Activated CD4-positive, alpha-beta memory T cell treated with anti-CD3 and anti-CD28 coated beads, Interleukin-2, amount 10 ng/mL, durations not matched to agents 7 days and 5 days (primary cell): ENCODE results near the gene NUDT14. TPM values are rescaled to one million over a fixed set of nuclear protein-coding genes. Genes with fewer than 3 reads are reported as not detected.

Experiments
- CTCF ChIA-PET: fragments of 350-600 bp; sonication (Branson Sonifier 250); formaldehyde crosslinking; loops from one replicate; lab custom pipeline; 2021; ENCODE audit warnings: antibody characterized with exemption, inconsistent platforms; lab: Charles Lee
- POLR2A ChIA-PET: fragments of 350-600 bp; sonication (Branson Sonifier 250); formaldehyde crosslinking; loops from one replicate; lab custom pipeline; 2021; ENCODE audit warnings: antibody characterized with exemption; lab: Charles Lee
- DNase-seq: peaks from one replicate; pipeline ENCODE4 v3.0.0-alpha.2; 2020
- H3K27ac Mint-ChIP-seq: one replicate; pipeline ENCODE4 v1.8.0; 2021; ENCODE audit warnings: mild to moderate bottlenecking, mixed read lengths
- H3K27me3 Mint-ChIP-seq: one replicate; pipeline ENCODE4 v1.8.0; 2021; ENCODE audit warnings: mixed read lengths
- H3K36me3 Mint-ChIP-seq: one replicate; pipeline ENCODE4 v1.8.0; 2021; ENCODE audit warnings: low read depth, mixed read lengths
- H3K4me1 Mint-ChIP-seq: one replicate; pipeline ENCODE4 v1.8.0; 2021; ENCODE audit warnings: mixed read lengths
- H3K4me3 Mint-ChIP-seq: one replicate; pipeline ENCODE4 v1.8.0; 2021; ENCODE audit warnings: mild to moderate bottlenecking, mixed read lengths
- H3K9me3 Mint-ChIP-seq: one replicate; pipeline ENCODE4 v1.8.0; 2021; ENCODE audit warnings: mixed read lengths
- total RNA-seq, 2 experiments: library from RNA; stranded (reverse); gene quantifications; one replicate each; pipeline ENCODE4 v1.2.3, GENCODE V29; 2021

NUDT14 gene
- total RNA-seq, 2 experiments from 2014 or later, result 23.8 to 24.9 TPM

- Mint-ChIP-seq H3K27ac (no peak overlapping the region), H3K36me3 (no peaks in the 10 kb centered on the region), H3K9me3 (no peaks in the 10 kb centered on the region), H3K27me3 (peaks cover 19% of the 10 kb centered on the region), H3K4me1 (peaks cover 14% of the 10 kb centered on the region), H3K4me3 (no peak overlapping the region)
- ChIA-PET POLR2A (no interaction called here), CTCF (interaction anchor here (1.2 kb wide), 1 partner anchor 76 kb away, joined by 3 read pairs; no protein-coding TSS in a partner anchor)
- no peak for DNase-seq
Observed at GRCh38 chr14:105165761-105166485, 15.2 kb downstream of the NUDT14 start.

DNA sequence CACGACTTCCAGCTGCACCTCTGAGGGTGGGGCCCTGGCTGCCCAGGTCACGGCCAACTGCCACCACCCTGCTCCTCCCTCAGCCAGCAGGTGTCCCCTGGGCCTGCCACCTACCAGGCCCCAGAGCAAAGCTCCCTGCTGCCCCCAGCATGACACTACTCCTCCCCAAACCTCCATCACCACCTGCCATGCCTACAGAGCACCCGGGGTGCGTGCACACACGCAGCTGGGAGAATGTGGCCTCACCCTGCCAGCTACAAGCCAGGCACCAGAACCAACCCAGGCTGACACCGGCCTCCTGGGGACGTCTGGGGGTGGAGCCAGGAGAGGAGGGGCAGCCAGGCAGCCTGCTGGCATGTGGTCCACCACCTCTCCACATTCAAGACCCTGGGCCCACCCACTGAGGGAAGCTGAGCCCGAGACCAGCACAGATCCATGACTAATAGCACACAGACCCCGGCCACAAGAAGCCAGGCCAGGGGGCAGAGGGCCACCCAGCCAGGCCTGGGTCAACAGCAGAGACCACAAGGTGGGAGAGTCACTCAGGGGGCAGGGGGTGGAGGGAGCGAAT is 15.9 kb downstream of the NUDT14 start:
- ChIA-PET CTCF (interaction anchor here (1.2 kb wide), 1 partner anchor 75 kb away, joined by 3 read pairs; no protein-coding TSS in a partner anchor), POLR2A (no interaction called here)

GRCh38 chr14:105163040-105163742 is 17.9 kb downstream of the NUDT14 start:
- DNase-seq, result no peak
- ChIA-PET POLR2A (interaction anchor here (1.0 kb wide), 1 partner anchor 39 kb away, joined by 3 read pairs; no protein-coding TSS in a partner anchor), CTCF (no interaction called here)
- H3K27me3 Mint-ChIP-seq, result peaks cover 7% of the 10 kb centered on the region
- H3K9me3 Mint-ChIP-seq, result no peaks in the 10 kb centered on the region
- H3K4me1 Mint-ChIP-seq, result peaks cover 2% of the 10 kb centered on the region
- H3K4me3 Mint-ChIP-seq, result no peak overlapping the region
- H3K27ac Mint-ChIP-seq, result no peak overlapping the region
- no peaks in the 10 kb centered on the region for H3K36me3 Mint-ChIP-seq

More for the DNA sequence above, 15.9 kb downstream of the NUDT14 start:
- no peak overlapping the region for H3K27ac Mint-ChIP-seq
- no peaks in the 10 kb centered on the region for H3K9me3 Mint-ChIP-seq
- H3K27me3 Mint-ChIP-seq, result peaks cover 14% of the 10 kb centered on the region
- H3K4me1 Mint-ChIP-seq, result peaks cover 12% of the 10 kb centered on the region
- no peak for DNase-seq
- H3K36me3 Mint-ChIP-seq, result no peaks in the 10 kb centered on the region
- H3K4me3 Mint-ChIP-seq, result no peak overlapping the region

DNA sequence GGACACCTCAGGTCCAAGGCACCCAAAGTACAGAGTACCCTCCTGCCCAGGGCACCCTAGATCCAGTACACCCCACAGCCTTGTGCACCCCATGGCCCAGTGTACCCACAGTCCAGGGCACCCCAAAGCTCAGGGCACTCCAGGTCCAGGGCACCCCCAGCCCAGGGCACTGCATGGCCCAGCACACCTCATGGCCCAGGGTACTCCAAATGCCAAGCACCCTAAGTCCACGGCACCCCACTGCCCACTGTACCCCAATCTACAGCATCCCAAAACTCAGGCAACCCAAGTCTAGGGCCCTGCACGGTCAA is 18.5 kb downstream of the NUDT14 start:
- ChIA-PET CTCF (no interaction called here), POLR2A (no interaction called here)
- no peaks in the 10 kb centered on the region for H3K9me3 Mint-ChIP-seq
- H3K36me3 Mint-ChIP-seq, result no peaks in the 10 kb centered on the region
- DNase-seq, result no peak
- no peak overlapping the region for H3K27ac Mint-ChIP-seq
- H3K27me3 Mint-ChIP-seq, result peaks cover 7% of the 10 kb centered on the region
- no peak overlapping the region for H3K4me3 Mint-ChIP-seq
- H3K4me1 Mint-ChIP-seq, result peaks cover 2% of the 10 kb centered on the region

GRCh38 chr14:105161964-105162668 is 19.0 kb downstream of the NUDT14 start:
- Mint-ChIP-seq H3K9me3 (no peaks in the 10 kb centered on the region), H3K27me3 (peaks cover 7% of the 10 kb centered on the region), H3K4me1 (peaks cover 2% of the 10 kb centered on the region), H3K36me3 (no peaks in the 10 kb centered on the region), H3K27ac (no peak overlapping the region), H3K4me3 (no peak overlapping the region)
- DNase-seq, result no peak
- ChIA-PET POLR2A (no interaction called here), CTCF (no interaction called here)

- H3K27me3 Mint-ChIP-seq, result no peaks in the 10 kb centered on the region
- no peak for DNase-seq
- no peaks in the 10 kb centered on the region for H3K4me1 Mint-ChIP-seq
- ChIA-PET POLR2A (no interaction called here), CTCF (no interaction called here)
- no peaks in the 10 kb centered on the region for H3K9me3 Mint-ChIP-seq
- H3K36me3 Mint-ChIP-seq, result no peaks in the 10 kb centered on the region
- no peak overlapping the region for H3K4me3 Mint-ChIP-seq
- no peak overlapping the region for H3K27ac Mint-ChIP-seq
Observed at GRCh38 chr14:105161309-105161708, 19.8 kb downstream of the NUDT14 start.

- POLR2A ChIA-PET, result no interaction called here
- CTCF ChIA-PET, result no interaction called here
- Mint-ChIP-seq H3K27ac (no peak overlapping the region), H3K36me3 (no peaks in the 10 kb centered on the region), H3K4me3 (no peak overlapping the region), H3K9me3 (no peaks in the 10 kb centered on the region), H3K27me3 (no peaks in the 10 kb centered on the region), H3K4me1 (no peaks in the 10 kb centered on the region)
- no peak for DNase-seq
Observed at GRCh38 chr14:105160776-105161175, 20.3 kb downstream of the NUDT14 start.

- Mint-ChIP-seq H3K36me3 (no peaks in the 10 kb centered on the region), H3K27me3 (no peaks in the 10 kb centered on the region), H3K4me3 (no peak overlapping the region), H3K9me3 (no peaks in the 10 kb centered on the region), H3K27ac (no peak overlapping the region), H3K4me1 (no peaks in the 10 kb centered on the region)
- ChIA-PET CTCF (interaction anchor here (0.8 kb wide), 1 partner anchor 193 kb away, joined by 4 read pairs; no protein-coding TSS in a partner anchor), POLR2A (no interaction called here)
- no peak for DNase-seq
Observed at GRCh38 chr14:105159344-105159743, 21.8 kb downstream of the NUDT14 start.

DNA sequence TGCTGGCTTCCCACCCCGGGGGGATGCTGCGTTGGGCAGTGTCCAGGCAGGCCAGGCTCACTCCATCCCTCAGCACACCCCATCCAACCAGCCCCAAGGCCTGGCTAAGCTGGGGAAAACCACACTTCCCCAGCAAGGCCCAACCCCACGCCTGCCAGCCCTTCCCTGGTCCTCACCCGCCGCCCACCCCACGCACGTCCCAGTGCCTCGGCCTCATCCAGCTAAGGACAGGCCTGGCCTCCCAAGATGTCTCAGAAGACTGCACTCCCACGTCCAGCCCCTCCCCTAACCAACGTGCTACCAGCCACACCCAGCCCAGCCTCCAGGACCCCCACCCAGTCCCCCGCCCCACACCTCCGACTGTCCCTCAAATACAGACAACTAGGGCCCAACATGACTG is 22.3 kb downstream of the NUDT14 start:
- no peak overlapping the region for H3K27ac Mint-ChIP-seq
- no peaks in the 10 kb centered on the region for H3K4me1 Mint-ChIP-seq
- no peak for DNase-seq
- H3K36me3 Mint-ChIP-seq, result no peaks in the 10 kb centered on the region
- POLR2A ChIA-PET, result no interaction called here
- CTCF ChIA-PET, result no interaction called here
- H3K9me3 Mint-ChIP-seq, result no peaks in the 10 kb centered on the region
- H3K27me3 Mint-ChIP-seq, result no peaks in the 10 kb centered on the region
- H3K4me3 Mint-ChIP-seq, result no peak overlapping the region

DNA sequence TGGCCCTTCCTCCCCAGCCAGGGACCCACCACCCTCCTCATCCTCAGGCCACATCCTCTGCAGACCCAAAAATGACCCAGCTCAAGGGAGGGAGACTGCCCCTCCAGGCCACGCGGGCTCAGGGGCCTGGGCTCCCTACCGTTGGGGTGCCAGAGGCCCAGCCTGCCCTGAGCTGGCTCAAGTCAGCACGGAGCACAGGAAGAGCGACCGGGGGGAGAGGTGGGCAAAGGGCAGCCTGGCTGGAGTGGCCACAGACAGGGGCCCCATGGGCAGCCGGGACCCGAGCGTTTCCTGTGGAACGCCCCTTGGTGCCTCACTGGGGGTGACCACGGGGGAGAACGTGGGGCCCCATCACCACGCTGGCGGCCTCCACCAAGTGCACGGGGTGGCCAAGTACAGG is 23.2 kb downstream of the NUDT14 start:
- Mint-ChIP-seq H3K27ac (no peak overlapping the region), H3K36me3 (no peaks in the 10 kb centered on the region), H3K9me3 (no peaks in the 10 kb centered on the region), H3K4me3 (no peak overlapping the region), H3K27me3 (no peaks in the 10 kb centered on the region), H3K4me1 (no peaks in the 10 kb centered on the region)
- POLR2A ChIA-PET, result no interaction called here
- DNase-seq, result no peak
- CTCF ChIA-PET, result no interaction called here

GRCh38 chr14:105156414-105157375 is 24.4 kb downstream of the NUDT14 start:
- H3K9me3 Mint-ChIP-seq, result no peaks in the 10 kb centered on the region
- H3K36me3 Mint-ChIP-seq, result no peaks in the 10 kb centered on the region
- H3K27me3 Mint-ChIP-seq, result no peaks in the 10 kb centered on the region
- ChIA-PET CTCF (interaction anchor here (0.8 kb wide), 1 partner anchor 144 kb away, joined by 3 read pairs; the partner anchor contains the start of gene BRF1), POLR2A (no interaction called here)
- no peak for DNase-seq
- H3K27ac Mint-ChIP-seq, result no peak overlapping the region
- no peaks in the 10 kb centered on the region for H3K4me1 Mint-ChIP-seq
- no peak overlapping the region for H3K4me3 Mint-ChIP-seq

DNA sequence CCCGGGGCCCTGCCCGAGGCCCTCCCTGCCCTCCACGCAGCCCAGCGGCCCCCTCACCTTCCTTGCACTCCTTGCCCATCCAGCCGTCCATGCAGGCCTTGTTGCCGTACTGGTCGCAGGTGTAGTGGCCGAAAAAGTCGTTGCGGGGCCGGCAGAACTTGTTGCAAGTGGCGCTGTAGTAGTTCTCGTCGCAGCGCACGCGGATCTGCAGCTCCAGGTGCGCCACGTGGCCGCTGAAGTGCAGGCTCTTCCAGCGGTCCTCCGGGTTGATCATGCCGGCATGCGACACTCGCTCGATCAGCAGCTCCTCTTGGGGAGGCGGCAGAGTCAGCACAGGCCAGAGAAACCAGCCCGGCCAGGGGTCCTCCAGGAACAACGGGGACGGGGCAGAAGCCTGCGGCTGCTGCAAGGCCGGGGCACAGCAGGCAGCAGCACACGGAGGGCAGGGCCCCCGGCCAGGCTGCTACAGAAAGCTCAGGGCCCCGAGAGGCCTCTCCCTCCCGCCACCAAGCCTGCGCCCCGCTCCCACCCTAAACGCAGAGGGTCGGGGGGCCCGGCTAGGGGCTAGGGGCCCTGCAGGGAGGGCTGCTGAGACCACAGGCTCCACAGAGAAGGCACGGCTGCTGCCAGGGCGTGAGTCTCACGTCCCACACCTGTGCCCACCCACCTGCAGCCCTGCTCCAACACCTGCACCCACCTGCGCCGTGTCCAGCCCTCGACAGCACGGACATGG is 25.3 kb downstream of the NUDT14 start:
- Mint-ChIP-seq H3K4me1 (no peaks in the 10 kb centered on the region), H3K27me3 (no peaks in the 10 kb centered on the region), H3K9me3 (no peaks in the 10 kb centered on the region), H3K27ac (no peak overlapping the region), H3K36me3 (no peaks in the 10 kb centered on the region), H3K4me3 (no peak overlapping the region)
- no peak for DNase-seq
- CTCF ChIA-PET, result no interaction called here
- POLR2A ChIA-PET, result no interaction called here
